HEK293 (cell line): ENCODE results near the gene HIKESHI.

Experiments
- ATF2 ChIP-seq: fragments of 450-650 bp; formaldehyde crosslinking; IDR thresholded peaks from 2 replicates; pipeline ENCODE4 v1.5.1; 2016; ENCODE audit warnings: missing biosample characterization, missing genetic modification characterization, low read depth
- CTCF ChIP-seq: fragments of 450-650 bp; formaldehyde crosslinking; IDR thresholded peaks from 2 replicates; pipeline ENCODE4 v1.5.1; 2016; ENCODE audit warnings: missing biosample characterization, missing genetic modification characterization
- ELK4 ChIP-seq: IDR thresholded peaks from 2 replicates; pipeline ENCODE4 v1.6.1; 2011; ENCODE audit warnings: mild to moderate bottlenecking, low read depth, low read length, borderline replicate concordance
- ZIC2 ChIP-seq: fragments of 450-650 bp; formaldehyde crosslinking; IDR thresholded peaks from 2 replicates; pipeline ENCODE4 v1.5.1; 2016; ENCODE audit warnings: missing biosample characterization, missing genetic modification characterization
- ZNF311 ChIP-seq: fragments of 450-650 bp; formaldehyde crosslinking; IDR thresholded peaks from 2 replicates; pipeline ENCODE4 v1.5.1; 2017; ENCODE audit warnings: missing biosample characterization, missing genetic modification characterization, borderline replicate concordance
- ZNF629 ChIP-seq: fragments of 450-650 bp; formaldehyde crosslinking; IDR thresholded peaks from 2 replicates; pipeline ENCODE4 v1.5.1; 2017; ENCODE audit warnings: missing biosample characterization, missing genetic modification characterization

- TF ChIP-seq ZIC2 (no peak), ATF2 (tag by site-specific recombination) (no peak), ZNF629 (tag by site-specific recombination) (no peak), ELK4 (no peak), CTCF (tag by site-specific recombination) (no peak), ZNF311 (tag by site-specific recombination) (no peak)
Measured at GRCh38 chr11:86369668-86370067, 67.6 kb downstream of the HIKESHI start.
